Sigmoid colon (tissue), 7 donors: ENCODE results near the gene DTYMK. TPM values are rescaled to one million over a fixed set of nuclear protein-coding genes. Genes with fewer than 3 reads are reported as not detected.

Experiments
- DNase-seq: peaks from one replicate; pipeline ENCODE4 v3.0.0-alpha.2; 2019
- H3K27ac ChIP-seq, 4 donors: fragments of 200-600 bp; sonication (generic); one replicate each; pipeline ENCODE4 v1.5.1; 2016 to 2019; ENCODE audit warnings: mild to moderate bottlenecking in 1 of 4
- H3K27me3 ChIP-seq, 3 donors: fragments of 200-600 bp; sonication (generic); one replicate each; pipeline ENCODE4 v1.5.1; 2019; ENCODE audit warnings: mild to moderate bottlenecking in 1 of 3
- H3K36me3 ChIP-seq, 4 donors: fragments of 200-600 bp; sonication (generic); one replicate each; pipeline ENCODE4 v1.5.1; 2016 to 2019
- H3K4me1 ChIP-seq, 4 donors: fragments of 200-600 bp; sonication (generic); one replicate each; pipeline ENCODE4 v1.5.1; 2017 to 2019
- H3K4me3 ChIP-seq, 4 donors: fragments of 200-600 bp; sonication (generic); one replicate each; pipeline ENCODE4 v1.5.1; 2017 to 2019; ENCODE audit warnings: mild to moderate bottlenecking in 2 of 4, moderate library complexity in 1 of 4
- H3K9me3 ChIP-seq, 4 donors: fragments of 200-600 bp in 3 of 4; sonication (generic) in 3 of 4; one replicate each; pipeline versions ENCODE4 v1.5.1 to v1.6.1; 2013 to 2019
- CTCF ChIP-seq, 4 experiments: fragments of 450-650 bp in 3 of 4; fragments of 200-600 bp in 1 of 4; IDR thresholded peaks; one replicate each; pipeline ENCODE4 v1.5.1; 2016 to 2019; ENCODE audit warnings: antibody characterized with exemption in 4 of 4, mild to moderate bottlenecking in 3 of 4, moderate library complexity in 2 of 4
- EP300 ChIP-seq, 4 donors: sonication (generic); formaldehyde crosslinking; IDR thresholded peaks; one replicate each; pipeline ENCODE4 v1.6.1; 2017; ENCODE audit warnings: antibody characterized with exemption in 4 of 4
- POLR2A ChIP-seq, 2 donors: fragments of 450-650 bp; IDR thresholded peaks; one replicate each; pipeline ENCODE4 v1.6.1; 2016; ENCODE audit warnings: antibody characterized with exemption in 2 of 2, mild to moderate bottlenecking in 2 of 2, moderate library complexity in 2 of 2
- POLR2AphosphoS5 ChIP-seq, 4 donors: sonication (generic); formaldehyde crosslinking; IDR thresholded peaks; one replicate each; pipeline ENCODE4 v1.6.1; 2017; ENCODE audit warnings: antibody characterized with exemption in 4 of 4
- WGBS, 2 donors: extraction: QIAGEN DNeasy Blood & Tissue Kit; methylation state at CpG; one replicate each; pipeline ENCODE4 v1.1.7; 2013; 5-methylcytosine and 5-hydroxymethylcytosine counted together
- intact Hi-C: fragments of 100-400 bp; cut with DNase I; formaldehyde crosslinking; loops from one replicate; pipeline ENCODE4 v1.15.1; 2023
- polyA plus RNA-seq, 3 donors: library from polyadenylated mRNA; stranded (reverse); fragments of 200-250 nt; gene quantifications; one replicate each; pipeline ENCODE4 v1.2.3, GENCODE V29; 2013
- total RNA-seq, 4 donors: library from RNA; depleted of rRNA; stranded (reverse); fragments of >200 nt; gene quantifications; one replicate each; pipeline ENCODE4 v1.1.0, GENCODE V29; 2016
- donor health status: healthy with polysubstance abuse.
- donor health status: Bipolar disorder and iron deficiency.
- donor health status: healthy.

DTYMK gene
- total and polyA plus RNA-seq, 7 donors = 7.4 to 53.0 (median 13.8) TPM

GRCh38 chr2:241703032-241703604 lies 16.5 kb upstream of the DTYMK start:
- TF ChIP-seq POLR2A (IDR thresholded peaks at IDR 0.05) (no peak), CTCF (IDR thresholded peaks at IDR 0.05) (no peak), POLR2AphosphoS5 (IDR thresholded peaks at IDR 0.05) (no peak), EP300 (IDR thresholded peaks at IDR 0.05) (no peak)
- intact Hi-C loops = loop anchor here (2.0 to 10.0 kb wide), 5 partner anchors 32 to 348 kb away; partner anchors contain the start of genes ATG4B, D2HGDH, FARP2 and STK25
- 46 to 48% methylated on average over 11 of the region's 11 CpGs for WGBS, 2 donors
- Histone ChIP-seq H3K36me3 (peaks cover 7 to 38% (median 12%) of the 10 kb centered on the region in 4 donors), H3K9me3 (no peaks in the 10 kb centered on the region), H3K27me3 (no peaks in the 10 kb centered on the region), H3K4me3 (peak overlapping the region; percentile 54 to 91 (median 86)), H3K27ac (peak overlapping the region; percentile 86 to 95 (median 93)), H3K4me1 (peaks cover 0 to 25% (median 18%) of the 10 kb centered on the region in 4 donors)
- no peak for DNase-seq

GRCh38 chr2:241702155-241703031 lies 15.8 kb upstream of the DTYMK start:
- DNase-seq = peak; percentile 94
- no peak for TF ChIP-seq POLR2A (IDR thresholded peaks at IDR 0.05)
- TF ChIP-seq CTCF (IDR thresholded peaks at IDR 0.05) = peak in 1 of 4 experiments; percentile 23
- Histone ChIP-seq H3K27me3 (no peaks in the 10 kb centered on the region), H3K4me1 (peaks cover 0 to 25% (median 18%) of the 10 kb centered on the region in 4 donors), H3K4me3 (peak overlapping the region; percentile 67 to 91 (median 86)), H3K27ac (peak overlapping the region; percentile 86 to 95 (median 93)), H3K9me3 (no peaks in the 10 kb centered on the region), H3K36me3 (peaks cover 7 to 31% (median 11%) of the 10 kb centered on the region in 4 donors)
- intact Hi-C loops = loop anchor here (2.0 to 10.0 kb wide), 5 partner anchors 32 to 348 kb away; partner anchors contain the start of genes ATG4B, D2HGDH, FARP2 and STK25
- 1% methylated on average over 96 to 98 of the region's 98 CpGs for WGBS, 2 donors

- Histone ChIP-seq H3K27ac (peak within 1 kb of the TSS; percentile 86 to 95 (median 93)), H3K9me3 (no peaks in the 10 kb centered on the region), H3K4me3 (peak within 1 kb of the TSS; percentile 67 to 91 (median 86)), H3K4me1 (peaks cover 0 to 25% (median 18%) of the 10 kb centered on the region in 4 donors), H3K27me3 (no peaks in the 10 kb centered on the region), H3K36me3 (peaks cover 4 to 23% (median 7%) of the 10 kb centered on the region in 4 donors)
- intact Hi-C loops = loop anchor here (2.0 to 10.0 kb wide), 6 partner anchors 15 to 347 kb away; partner anchors contain the start of genes ATG4B, D2HGDH, DTYMK and FARP2
- TF ChIP-seq CTCF (IDR thresholded peaks at IDR 0.05) (peak in 1 of 4 experiments; percentile 6), EP300 (IDR thresholded peaks at IDR 0.05) (no peak), POLR2AphosphoS5 (IDR thresholded peaks at IDR 0.05) (peak; percentile 50 to 87 (median 70)), POLR2A (IDR thresholded peaks at IDR 0.05) (peak; percentile 36 to 37)
- peak; percentile 98 for DNase-seq
- 1% methylated on average over 96 of the region's 96 CpGs for WGBS, 2 donors
These were observed 15.0 kb upstream of the DTYMK start, which contains the start of gene ING5 for GRCh38 chr2:241701399-241702154. Gene ING5, plus strand, starts transcription at chr2:241702039. Its CDS starts 27 bp downstream, at chr2:241702066.

GRCh38 chr2:241701149-241701398 lies 14.5 kb upstream of the DTYMK start:
- WGBS, 2 donors = 0 to 1% methylated on average over 17 of the region's 17 CpGs
- Histone ChIP-seq H3K9me3 (no peaks in the 10 kb centered on the region), H3K4me3 (peak overlapping the region; percentile 67 to 91 (median 86)), H3K4me1 (peaks cover 0 to 25% (median 18%) of the 10 kb centered on the region in 4 donors), H3K27ac (peak overlapping the region; percentile 86 to 95 (median 93)), H3K36me3 (peaks cover 0 to 18% (median 7%) of the 10 kb centered on the region in 4 donors), H3K27me3 (no peaks in the 10 kb centered on the region)
- no peak for DNase-seq
- intact Hi-C loops = loop anchor here (2.0 to 10.0 kb wide), 5 partner anchors 14 to 346 kb away; partner anchors contain the start of genes ATG4B, DTYMK, FARP2 and STK25
- TF ChIP-seq CTCF (IDR thresholded peaks at IDR 0.05) (peak in 3 of 4 experiments; percentile 29 to 47 (median 35)), POLR2A (IDR thresholded peaks at IDR 0.05) (no peak)
